Right forelimb (tissue), 1 donor: ENCODE measurements around the gene MYOZ3.

Experiments used
- DNase-seq: peaks from one replicate; pipeline ENCODE4 v3.0.0-alpha.2; 2018

Gene MYOZ3

GRCh38 chr5:150661086-150661485 is at the start of gene MYOZ3:
TSS of gene MYOZ3 (plus strand) at chr5:150661251. CDS start at chr5:150662942, 1,691 bp downstream.
- DNase-seq: no peak

DNA sequence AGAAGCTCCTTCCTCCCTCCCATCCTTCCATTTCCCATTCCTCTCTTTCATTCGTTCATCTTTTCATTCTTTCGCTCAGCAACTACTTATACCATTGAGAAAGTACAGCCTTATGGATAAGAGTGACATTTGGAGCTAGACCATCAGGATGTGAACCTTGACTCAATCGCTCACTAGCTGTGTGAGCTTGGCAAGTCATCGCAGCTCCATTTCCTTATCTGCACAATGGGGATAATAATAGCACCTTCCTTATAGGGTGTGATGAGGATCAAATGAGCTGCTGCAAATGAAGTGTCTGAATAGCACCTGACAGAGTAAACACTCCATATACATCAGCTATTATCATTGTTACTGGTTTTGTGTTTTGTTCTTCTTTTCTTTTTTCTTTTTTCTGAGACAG is 48.6 kb upstream of the MYOZ3 start:
- DNase-seq: no peak

DNA sequence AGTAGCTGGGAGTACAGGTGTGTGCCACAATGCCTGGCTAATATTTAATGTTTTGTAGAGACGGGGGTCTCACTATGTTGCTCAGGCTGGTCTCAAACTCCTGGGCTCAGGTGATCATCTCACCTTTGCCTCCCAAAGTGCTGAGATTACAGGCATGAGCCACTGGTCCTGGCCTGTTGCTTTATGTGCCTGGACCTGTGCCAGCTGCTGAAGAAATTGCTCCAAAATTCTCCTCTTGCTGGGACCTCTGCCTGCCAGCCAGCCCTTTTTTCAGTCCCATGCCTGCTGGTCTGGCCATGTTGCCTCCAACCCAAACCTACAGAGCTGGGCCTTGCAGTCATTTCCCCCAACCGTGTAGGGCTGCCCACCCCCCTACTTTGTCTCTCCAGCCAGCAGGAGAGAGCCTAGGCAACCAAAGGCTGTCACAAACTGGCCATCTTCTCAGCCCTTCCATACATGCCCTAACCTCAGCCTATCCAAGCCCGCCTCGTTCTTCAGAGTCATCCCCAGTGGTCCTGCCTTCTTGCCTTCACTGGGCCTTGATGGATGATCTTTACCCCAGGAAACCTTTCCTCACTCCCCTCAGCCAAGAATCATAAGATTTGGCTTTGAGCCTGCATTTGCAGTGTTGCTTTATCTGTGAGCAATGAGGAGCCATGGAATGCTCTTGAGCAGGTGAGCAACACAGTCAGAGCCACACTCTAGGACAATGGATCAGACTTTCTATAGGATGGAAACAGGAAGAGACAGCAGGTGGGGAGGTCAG is 48.0 kb upstream of the MYOZ3 start:
- DNase-seq: no peak

DNA sequence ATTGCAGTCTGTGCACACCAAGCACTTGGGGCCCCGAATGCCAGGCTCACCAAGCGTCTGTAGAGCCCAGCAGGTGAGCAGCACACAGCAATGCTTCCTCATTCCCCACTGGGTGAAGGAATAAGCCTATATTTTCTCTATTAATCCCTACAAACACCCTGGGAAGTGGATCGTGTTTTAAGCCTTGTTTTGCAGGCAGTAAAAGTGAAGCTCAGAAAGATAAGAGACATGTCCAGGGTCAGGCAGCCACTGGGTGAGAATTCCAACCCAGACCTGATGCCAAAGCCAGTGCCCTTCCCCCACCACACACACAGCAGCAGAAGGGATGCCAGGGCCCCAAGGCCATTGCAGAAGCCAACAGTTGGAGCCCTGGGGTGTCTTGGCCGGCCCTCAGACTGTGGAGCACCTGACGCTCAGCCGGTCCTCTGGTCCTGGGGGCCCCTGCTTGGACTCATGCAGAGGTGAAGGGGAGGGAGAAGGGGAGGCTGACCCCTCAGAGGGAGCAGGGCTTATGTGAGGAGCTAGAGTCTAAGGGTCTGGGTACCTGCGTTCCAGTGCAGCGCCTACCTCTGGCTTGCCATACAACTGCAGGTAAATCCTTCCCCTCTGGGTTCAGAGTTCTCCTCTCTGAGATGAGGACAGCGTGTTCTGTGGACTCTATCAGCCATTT is 46.9 kb upstream of the MYOZ3 start:
- no peak for DNase-seq

DNA sequence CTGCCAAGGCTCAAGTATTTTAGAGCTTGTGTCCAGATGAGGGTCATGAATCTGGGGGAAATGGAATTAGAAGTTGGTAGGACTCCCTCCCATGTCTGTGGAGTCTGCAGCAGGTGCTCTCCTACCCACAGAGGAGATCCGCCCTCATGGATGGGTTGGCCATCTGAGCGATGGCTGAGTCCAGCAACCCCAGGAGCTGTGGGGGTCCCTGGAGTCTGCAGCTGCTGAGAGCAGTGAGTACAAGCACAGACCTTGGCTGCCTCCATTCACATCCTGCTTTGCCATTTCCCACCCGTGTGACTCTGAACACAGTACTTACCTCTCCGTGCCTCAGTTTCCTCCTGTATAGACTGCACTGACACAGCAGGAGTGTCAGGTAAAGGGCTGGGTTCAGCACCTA is 46.4 kb upstream of the MYOZ3 start:
- no peak for DNase-seq

DNA sequence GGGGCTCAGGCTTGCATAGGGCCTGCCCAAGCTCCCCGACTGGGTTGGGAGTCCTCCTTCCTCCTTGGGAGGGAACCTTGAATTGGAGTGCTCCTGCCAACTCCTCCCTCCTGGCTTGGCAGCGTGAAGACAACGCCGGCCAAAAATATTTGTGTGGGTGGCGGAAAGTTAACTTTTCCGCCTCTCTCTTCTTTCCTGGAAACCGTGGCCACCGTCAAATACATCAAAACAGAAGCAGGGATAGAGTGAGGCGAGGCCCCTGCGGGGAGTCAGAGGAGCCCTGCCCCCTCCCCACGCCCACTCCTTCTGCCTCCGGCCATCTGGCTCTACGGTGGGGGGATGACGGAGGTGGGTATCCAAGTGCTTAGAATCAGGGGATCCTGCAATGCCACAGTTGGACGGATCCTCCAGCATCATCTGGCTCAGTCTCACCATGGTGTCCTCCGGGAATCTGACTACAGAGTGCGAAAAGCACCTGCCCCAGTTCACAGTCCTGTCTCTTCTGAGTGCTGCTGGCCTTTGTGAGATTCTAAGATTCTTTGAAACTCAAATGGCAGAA is 45.8 kb upstream of the MYOZ3 start:
- DNase-seq: peak; percentile 84

DNA sequence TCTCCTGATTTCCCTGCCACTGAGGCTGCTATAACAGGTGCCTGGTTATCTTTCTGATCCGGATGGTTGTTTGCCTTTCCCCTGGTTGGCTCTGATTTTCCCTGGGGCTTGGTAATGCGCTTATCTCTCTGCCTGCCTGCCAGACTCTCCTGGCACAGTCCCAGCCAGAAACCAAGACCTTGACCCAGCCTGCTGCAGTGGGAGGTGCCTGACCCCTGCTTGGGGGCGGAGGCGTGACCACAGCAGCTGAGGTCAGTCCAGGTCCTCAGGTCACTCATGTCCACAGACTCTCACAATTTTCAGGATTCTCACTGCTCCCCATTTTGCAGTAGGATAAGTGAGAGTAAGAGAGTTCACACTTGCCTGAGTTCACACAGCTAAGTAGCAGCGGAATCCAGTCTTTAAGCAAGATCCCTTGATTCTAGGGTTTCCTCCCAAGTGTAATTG is 45.0 kb upstream of the MYOZ3 start:
- no peak for DNase-seq

DNA sequence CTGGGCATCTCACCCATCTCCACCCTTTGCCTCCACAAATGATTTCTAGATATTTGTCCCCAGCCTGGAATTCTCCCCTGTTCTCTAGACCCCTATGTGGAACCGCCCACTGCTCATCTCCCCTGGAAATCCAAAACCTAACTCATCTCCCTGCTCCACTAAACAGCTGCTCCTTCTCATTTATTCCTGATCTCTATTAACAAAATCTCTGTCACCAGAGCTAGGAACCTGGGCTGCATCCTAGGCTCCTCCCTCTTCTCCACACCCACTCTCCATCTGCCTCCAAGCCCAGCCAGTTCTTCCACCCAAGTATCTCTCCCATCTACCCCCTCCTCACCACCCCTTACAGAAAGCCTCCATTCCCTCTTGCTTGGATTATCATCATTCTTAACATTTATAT is 44.5 kb upstream of the MYOZ3 start:
- DNase-seq: no peak

DNA sequence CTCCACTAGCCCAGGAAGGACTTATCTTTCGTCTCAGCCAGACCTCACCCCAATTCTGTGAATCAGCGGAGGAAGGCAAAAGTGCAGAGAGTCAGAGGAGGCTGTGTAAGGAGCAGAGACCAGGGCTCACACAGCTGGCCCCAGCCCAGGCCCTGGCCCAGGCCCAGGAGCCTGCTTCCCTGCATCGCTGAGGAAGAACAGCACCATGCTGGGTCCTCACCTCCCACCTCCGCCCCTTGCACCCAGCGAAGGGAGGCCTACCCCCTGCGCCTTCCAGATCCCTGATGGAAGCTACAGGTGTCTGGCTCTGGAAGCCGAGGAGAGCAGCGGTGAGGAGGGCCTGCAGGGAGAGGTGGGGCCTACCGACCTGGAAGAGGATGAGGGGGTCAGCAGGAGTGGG is 42.9 kb upstream of the MYOZ3 start:
- no peak for DNase-seq

DNA sequence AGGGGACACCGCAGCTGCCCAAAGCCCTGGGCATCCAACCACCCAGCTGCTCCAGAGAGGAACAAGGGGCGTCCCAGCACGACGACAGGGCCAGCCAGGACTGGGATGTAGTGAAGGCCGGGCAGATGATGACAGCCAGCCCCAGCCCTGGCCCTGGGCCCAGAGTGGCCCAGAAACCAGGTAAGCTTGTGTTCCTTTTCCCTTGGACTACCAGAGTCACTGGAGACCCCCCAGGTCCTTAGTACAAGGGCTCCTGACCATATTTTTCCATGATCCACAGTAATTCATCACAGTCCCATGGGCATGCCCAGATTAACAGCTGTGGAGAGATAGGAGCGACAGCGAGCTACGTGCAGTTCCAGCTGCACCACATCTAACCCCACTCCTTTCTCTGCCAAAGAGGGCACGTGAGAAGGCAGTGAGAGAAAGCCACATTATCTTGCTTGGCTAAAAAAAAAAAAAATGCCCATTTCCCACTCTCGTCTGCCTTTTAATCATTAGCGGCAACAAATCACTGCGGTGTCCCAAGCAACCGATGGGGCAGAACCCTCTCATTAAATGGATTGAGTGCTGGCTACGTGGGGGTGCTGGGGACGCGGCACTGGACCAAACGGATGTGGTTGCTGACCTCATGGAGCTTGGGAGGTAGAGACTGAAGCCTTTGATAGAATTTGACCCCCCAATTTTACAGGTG is 42.3 kb upstream of the MYOZ3 start:
- no peak for DNase-seq

- no peak for DNase-seq
Observed at GRCh38 chr5:150619359-150620230, 41.5 kb upstream of the MYOZ3 start.

DNA sequence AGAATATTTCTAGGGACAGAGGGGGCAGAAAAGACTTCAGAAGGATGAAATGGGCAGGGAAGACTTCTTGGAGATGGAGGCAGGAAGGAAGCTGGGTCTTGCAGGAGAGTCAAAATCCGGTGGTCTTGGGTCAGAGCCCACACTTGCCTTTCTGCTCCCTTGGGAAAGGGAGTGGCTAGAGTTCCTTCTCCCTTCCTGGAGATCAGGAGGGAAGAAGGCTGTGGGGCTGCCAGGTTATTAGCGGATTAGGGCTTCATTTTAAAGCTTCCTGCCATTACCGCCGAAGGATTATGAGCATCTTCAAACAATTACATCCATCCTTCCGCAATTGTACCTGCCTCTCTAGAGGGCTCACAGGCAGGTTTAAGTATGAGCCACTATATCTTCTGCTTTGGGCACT is 39.8 kb upstream of the MYOZ3 start:
- DNase-seq: no peak

DNA sequence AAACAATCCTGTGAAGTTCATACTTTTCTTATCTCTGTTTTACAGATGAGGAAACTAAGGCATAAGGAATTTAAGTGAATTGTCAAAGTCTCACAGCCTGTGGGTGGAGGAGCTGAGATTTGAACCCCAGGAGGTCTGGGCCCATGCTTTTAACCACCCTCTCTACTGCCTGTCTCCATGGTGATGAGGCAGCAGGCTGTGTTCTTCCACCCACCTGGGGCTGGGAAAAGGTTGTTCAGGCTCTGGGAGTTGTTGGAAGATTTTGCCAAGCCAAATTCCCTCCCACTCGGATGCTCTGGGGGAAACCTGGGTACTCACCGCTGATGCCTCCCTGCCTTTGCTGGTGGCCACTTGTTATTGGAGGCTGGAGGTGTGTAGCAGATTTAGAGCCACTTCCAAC is 38.9 kb upstream of the MYOZ3 start:
- DNase-seq: no peak

DNA sequence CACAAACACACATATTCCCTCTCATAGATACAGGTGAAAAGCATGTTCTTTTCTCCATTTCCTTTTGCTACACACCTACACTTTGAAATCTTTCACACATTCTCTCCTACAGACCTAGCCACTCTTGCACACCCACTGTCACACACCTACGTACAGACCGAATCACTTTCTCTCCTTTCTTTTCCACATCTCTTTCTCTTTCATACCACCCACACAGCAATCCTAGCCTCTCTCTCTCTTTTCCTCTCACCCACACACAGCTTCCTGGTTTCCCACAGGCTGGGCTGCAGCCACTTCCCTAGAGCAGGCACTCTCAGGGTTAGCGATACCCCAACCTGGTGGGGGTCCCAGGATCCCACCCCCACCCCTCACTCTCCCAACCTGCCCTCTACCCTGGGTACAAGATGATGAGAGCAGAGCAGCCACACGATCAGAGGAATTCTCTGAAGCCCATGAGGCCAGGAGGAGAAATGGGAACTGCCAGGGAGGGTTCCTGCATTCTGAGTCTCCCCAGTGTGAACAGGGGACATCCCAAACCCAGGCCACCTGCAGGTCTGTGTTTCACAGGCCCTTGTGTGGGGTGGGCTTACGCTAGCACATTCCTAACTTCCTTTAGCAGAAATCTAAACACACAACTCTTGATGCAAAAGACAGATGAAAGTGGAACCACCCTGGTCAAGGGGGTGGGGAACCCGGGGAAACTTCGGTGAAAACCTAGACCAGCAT is 37.7 kb upstream of the MYOZ3 start:
- no peak for DNase-seq

- no peak for DNase-seq
Observed at GRCh38 chr5:150623878-150624216, 37.2 kb upstream of the MYOZ3 start.

- peak; percentile 73 for DNase-seq
Observed at GRCh38 chr5:150624334-150625163, 36.5 kb upstream of the MYOZ3 start.

GRCh38 chr5:150625164-150625535 is 35.9 kb upstream of the MYOZ3 start:
- no peak for DNase-seq

DNA sequence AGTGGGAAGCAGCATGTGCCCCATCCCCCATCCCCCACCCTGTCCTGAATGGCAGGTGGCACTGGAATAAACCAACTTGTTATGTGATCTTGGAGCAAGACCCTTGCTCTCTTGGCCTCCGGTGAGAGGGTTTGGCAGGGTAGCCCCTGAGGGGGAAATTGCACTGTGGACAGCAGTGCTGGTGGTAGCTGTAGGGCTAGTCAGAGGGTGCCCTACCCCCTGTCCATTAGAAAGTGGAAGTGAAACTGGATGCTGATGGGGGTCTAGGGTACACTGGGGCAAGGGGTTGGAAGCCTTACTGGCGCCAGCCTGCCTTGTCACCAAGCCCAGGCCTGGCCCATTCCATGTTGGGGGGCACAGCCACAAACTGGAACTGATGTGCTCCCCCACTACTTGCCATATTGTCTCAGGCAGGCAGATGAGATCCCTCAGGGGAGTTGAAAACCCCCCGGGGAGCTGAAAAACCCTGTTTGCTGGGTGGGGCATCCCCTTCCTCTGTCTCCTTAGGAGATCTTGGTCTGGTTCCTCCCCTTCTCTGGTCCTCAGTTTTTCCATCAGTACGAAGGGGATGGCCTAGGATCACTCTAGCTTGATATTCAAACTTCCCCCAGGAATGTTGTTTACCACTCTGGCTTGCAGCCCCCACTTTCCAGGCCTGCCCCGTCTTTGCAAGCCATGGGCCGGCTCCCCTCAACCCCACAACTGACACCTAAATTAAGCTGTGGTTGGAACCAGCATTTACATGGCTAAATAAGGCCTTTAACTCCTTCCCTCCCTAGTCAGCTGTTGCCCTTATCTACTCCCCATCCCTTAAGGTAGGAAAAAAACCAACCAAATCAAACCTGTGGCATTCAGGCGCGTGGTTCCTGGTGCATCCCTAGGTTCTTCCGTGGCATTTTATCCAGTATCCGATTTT is 35.0 kb upstream of the MYOZ3 start:
- DNase-seq: no peak

- no peak for DNase-seq
Observed at GRCh38 chr5:150626853-150627276, 34.2 kb upstream of the MYOZ3 start.
